Osteoblast (primary cell): ENCODE results near the gene COL13A1. TPM values are rescaled to one million over a fixed set of nuclear protein-coding genes. Genes with fewer than 3 reads are reported as not detected.

Experiments used
- DNase-seq: peaks from one replicate; pipeline ENCODE4 v3.0.0; 2011; ENCODE audit warnings: low spot score, mixed read lengths; ENCODE audit not compliant: insufficient read length; ENCODE audit errors: missing footprints
- H2AFZ ChIP-seq: 2 replicates; pipeline ENCODE4 v1.6.0; 2011; ENCODE audit warnings: mild to moderate bottlenecking, low read length
- H3K27ac ChIP-seq: 2 replicates; pipeline ENCODE4 v1.5.1; 2011; ENCODE audit warnings: mild to moderate bottlenecking, low read depth, low read length, moderate library complexity
- H3K27me3 ChIP-seq: 2 replicates; pipeline ENCODE4 v1.6.0; 2012; ENCODE audit warnings: mild to moderate bottlenecking, control low read depth, inconsistent platforms, low read length, moderate library complexity; ENCODE audit not compliant: insufficient read depth
- H3K36me3 ChIP-seq: 2 replicates; pipeline ENCODE4 v1.5.1; 2011; ENCODE audit warnings: mild to moderate bottlenecking, low read length, control low read depth, moderate library complexity; ENCODE audit not compliant: insufficient read depth
- H3K4me1 ChIP-seq: 2 replicates; pipeline ENCODE4 v1.5.1; 2011; ENCODE audit warnings: mild to moderate bottlenecking, low read length, control low read depth, moderate library complexity; ENCODE audit not compliant: insufficient read depth
- H3K4me2 ChIP-seq: 2 replicates; pipeline ENCODE4 v1.6.0; 2011; ENCODE audit warnings: mild to moderate bottlenecking, low read length; ENCODE audit not compliant: insufficient read depth
- H3K4me3 ChIP-seq: fragments of 200-600 bp; sonication (generic); 3 replicates; pipeline ENCODE4 v1.5.1; 2012; ENCODE audit warnings: mild to moderate bottlenecking, low read length, inconsistent platforms; ENCODE audit not compliant: insufficient read depth
- H3K79me2 ChIP-seq: 2 replicates; pipeline ENCODE4 v1.6.0; 2012; ENCODE audit warnings: mild to moderate bottlenecking, low read length, control low read depth, inconsistent platforms; ENCODE audit not compliant: insufficient read depth
- H3K9me3 ChIP-seq: 2 replicates; pipeline ENCODE4 v1.5.1; 2011; ENCODE audit warnings: low read depth, low read length, control low read depth
- H4K20me1 ChIP-seq: 2 replicates; pipeline ENCODE4 v1.6.0; 2012; ENCODE audit warnings: mild to moderate bottlenecking, low read length, control low read depth; ENCODE audit not compliant: insufficient read depth
- total RNA-seq: library from RNA; depleted of rRNA; stranded (reverse); fragments of >200 nt; gene quantifications from 2 replicates; pipeline ENCODE4 v1.2.3, GENCODE V29; 2012
- TF ChIP-seq, protein P1 (sequence below): IDR thresholded peaks from 2 replicates; pipeline ENCODE4 v1.5.1; 2011; ENCODE audit warnings: mild to moderate bottlenecking, low read depth, low read length, moderate library complexity; ENCODE audit errors: extremely low read depth

The COL13A1 gene
- total RNA-seq, 1 donor = 1.1 TPM

DNA sequence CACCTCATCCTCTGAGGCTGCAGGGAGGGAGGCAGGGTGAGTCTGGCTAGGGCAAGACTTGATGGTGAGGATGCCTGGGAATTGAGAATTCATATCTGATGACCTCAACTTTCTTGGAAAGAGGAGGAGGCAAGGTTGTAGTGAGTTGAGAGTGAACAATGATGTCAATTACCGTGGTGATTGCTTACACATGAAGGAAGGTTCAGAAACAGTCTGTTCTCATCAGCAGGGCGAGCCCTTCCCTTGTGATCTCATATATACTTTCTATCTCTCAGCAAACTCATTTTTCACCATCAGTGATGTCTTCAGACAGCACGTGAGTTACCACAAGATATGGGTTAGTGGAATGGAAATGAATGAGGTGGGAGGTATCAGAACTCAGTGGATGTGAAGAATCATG, 20.1 kb upstream of the COL13A1 start:
- H3K4me3 ChIP-seq = no peak overlapping the region
- no peaks in the 10 kb centered on the region for H3K4me1 ChIP-seq
- no peak overlapping the region for H3K27ac ChIP-seq
- no peak for DNase-seq
- no peaks in the 10 kb centered on the region for H3K36me3 ChIP-seq
- no peaks in the 10 kb centered on the region for H3K79me2 ChIP-seq
- no peak overlapping the region for H3K4me2 ChIP-seq
- peaks cover 47% of the 10 kb centered on the region for H3K27me3 ChIP-seq
- no peak overlapping the region for H2AFZ ChIP-seq
- TF ChIP-seq, protein P1, sequence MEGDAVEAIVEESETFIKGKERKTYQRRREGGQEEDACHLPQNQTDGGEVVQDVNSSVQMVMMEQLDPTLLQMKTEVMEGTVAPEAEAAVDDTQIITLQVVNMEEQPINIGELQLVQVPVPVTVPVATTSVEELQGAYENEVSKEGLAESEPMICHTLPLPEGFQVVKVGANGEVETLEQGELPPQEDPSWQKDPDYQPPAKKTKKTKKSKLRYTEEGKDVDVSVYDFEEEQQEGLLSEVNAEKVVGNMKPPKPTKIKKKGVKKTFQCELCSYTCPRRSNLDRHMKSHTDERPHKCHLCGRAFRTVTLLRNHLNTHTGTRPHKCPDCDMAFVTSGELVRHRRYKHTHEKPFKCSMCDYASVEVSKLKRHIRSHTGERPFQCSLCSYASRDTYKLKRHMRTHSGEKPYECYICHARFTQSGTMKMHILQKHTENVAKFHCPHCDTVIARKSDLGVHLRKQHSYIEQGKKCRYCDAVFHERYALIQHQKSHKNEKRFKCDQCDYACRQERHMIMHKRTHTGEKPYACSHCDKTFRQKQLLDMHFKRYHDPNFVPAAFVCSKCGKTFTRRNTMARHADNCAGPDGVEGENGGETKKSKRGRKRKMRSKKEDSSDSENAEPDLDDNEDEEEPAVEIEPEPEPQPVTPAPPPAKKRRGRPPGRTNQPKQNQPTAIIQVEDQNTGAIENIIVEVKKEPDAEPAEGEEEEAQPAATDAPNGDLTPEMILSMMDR = no peak
- H4K20me1 ChIP-seq = no peaks in the 10 kb centered on the region
- H3K9me3 ChIP-seq = no peaks in the 10 kb centered on the region

DNA sequence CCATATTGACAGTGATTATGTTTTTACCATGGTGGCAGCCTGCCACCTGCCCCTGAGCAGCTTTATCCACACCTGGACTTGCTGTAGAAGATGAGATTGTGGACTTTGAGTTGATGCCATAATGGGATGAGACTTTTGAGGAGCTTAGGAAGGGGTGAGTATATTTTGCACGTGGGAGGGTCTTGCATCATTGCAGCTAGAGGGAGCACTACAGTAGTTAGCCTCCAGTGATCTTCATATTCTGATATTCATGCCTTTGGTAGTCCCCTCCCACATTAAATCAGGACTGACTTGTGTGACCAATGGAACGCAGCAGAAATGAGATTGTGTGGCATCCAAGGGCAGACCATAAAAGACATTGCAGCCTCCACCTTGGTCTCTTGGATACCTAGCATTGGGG, 18.2 kb upstream of the COL13A1 start:
- Histone ChIP-seq H4K20me1 (no peaks in the 10 kb centered on the region), H3K4me3 (no peak overlapping the region), H2AFZ (no peak overlapping the region), H3K27me3 (peaks cover 47% of the 10 kb centered on the region), H3K27ac (no peak overlapping the region), H3K4me2 (no peak overlapping the region), H3K4me1 (no peaks in the 10 kb centered on the region), H3K36me3 (no peaks in the 10 kb centered on the region), H3K79me2 (no peaks in the 10 kb centered on the region), H3K9me3 (no peaks in the 10 kb centered on the region)
- DNase-seq = no peak
- TF ChIP-seq, protein P1 = no peak

DNA sequence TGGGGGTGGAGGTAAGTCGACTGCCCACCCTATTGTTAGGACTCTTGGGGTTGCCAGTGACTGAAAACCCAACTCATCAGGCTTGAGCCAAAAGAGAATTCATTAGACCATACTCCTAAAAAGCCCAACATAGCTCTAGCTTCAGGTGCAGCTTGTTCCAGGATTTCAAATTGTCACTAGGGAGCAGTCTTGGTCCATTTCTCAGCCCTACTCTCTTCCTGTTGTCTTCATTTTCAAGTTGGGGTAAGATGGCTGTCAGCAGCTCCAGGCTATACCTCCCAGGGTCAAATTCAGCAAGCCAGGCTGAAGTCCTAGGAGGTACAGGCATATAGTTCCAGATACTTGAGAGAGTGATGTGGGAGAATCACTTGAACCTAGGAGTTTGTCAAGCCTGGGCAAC, 14.9 kb upstream of the COL13A1 start:
- H3K4me3 ChIP-seq = no peak overlapping the region
- H3K4me1 ChIP-seq = no peaks in the 10 kb centered on the region
- no peaks in the 10 kb centered on the region for H4K20me1 ChIP-seq
- TF ChIP-seq, protein P1 = peak; percentile 57
- H3K36me3 ChIP-seq = no peaks in the 10 kb centered on the region
- no peak overlapping the region for H3K4me2 ChIP-seq
- DNase-seq = no peak
- H2AFZ ChIP-seq = peak overlapping the region; percentile 48
- H3K27me3 ChIP-seq = peaks cover 30% of the 10 kb centered on the region
- no peaks in the 10 kb centered on the region for H3K79me2 ChIP-seq
- no peaks in the 10 kb centered on the region for H3K9me3 ChIP-seq
- H3K27ac ChIP-seq = no peak overlapping the region

DNA sequence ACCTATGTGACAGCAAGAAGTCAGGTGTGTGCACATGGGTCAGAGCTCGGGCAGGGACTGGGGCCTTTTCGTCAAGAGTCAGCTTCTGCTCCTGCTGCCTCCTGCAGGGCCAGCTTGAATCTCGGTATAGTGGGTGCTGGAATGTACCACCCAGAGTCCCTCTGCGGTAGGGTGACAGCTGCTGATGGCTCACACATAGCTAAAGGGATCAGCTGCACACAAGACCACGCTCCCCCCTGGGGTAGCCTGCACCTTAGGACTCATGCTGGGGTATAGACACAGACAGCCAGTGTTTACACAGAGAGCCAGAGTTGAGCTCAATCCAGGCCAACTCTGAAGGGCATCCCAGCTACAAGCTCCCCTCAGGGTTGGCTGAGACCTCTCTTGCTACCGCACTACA, 14.0 kb upstream of the COL13A1 start:
- Histone ChIP-seq H3K27ac (no peak overlapping the region), H3K4me2 (no peak overlapping the region), H3K4me1 (no peaks in the 10 kb centered on the region), H3K36me3 (no peaks in the 10 kb centered on the region), H4K20me1 (no peaks in the 10 kb centered on the region), H3K4me3 (no peak overlapping the region), H3K27me3 (peaks cover 27% of the 10 kb centered on the region), H2AFZ (no peak overlapping the region), H3K79me2 (no peaks in the 10 kb centered on the region), H3K9me3 (no peaks in the 10 kb centered on the region)
- TF ChIP-seq, protein P1 = no peak
- no peak for DNase-seq
